ENCODE data around the gene TMEM151B.

TMEM151B gene

GRCh38 chr6:44297063-44298038, 27.1 kb downstream of the TMEM151B start:
- H3K4me3 ChIP-seq (ENCODE audit: low read depth, low read length), result peak overlapping the region; percentile 50
- no peak for DNase-seq (ENCODE audit: low read depth)

- DNase-seq (ENCODE audit: low read depth), result no peak
- H3K4me3 ChIP-seq (ENCODE audit: low read depth, low read length), result peak overlapping the region; percentile 50
Observed at GRCh38 chr6:44298055-44298803, 28.0 kb downstream of the TMEM151B start.

GRCh38 chr6:44298864-44299263, 28.6 kb downstream of the TMEM151B start:
- DNase-seq (ENCODE audit: low read depth), result no peak
- H3K4me3 ChIP-seq (ENCODE audit: low read depth, low read length), result no peak overlapping the region

GRCh38 chr6:44300292-44300823, 30.1 kb downstream of the TMEM151B start:
- no peak overlapping the region for H3K4me3 ChIP-seq (ENCODE audit: low read depth, low read length)
- no peak for DNase-seq (ENCODE audit: low read depth)

GRCh38 chr6:44301106-44301505, 30.9 kb downstream of the TMEM151B start:
- no peak for DNase-seq (ENCODE audit: low read depth)
- H3K4me3 ChIP-seq (ENCODE audit: low read depth, low read length), result no peak overlapping the region

GRCh38 chr6:44301782-44302564, 31.7 kb downstream of the TMEM151B start:
- H3K4me3 ChIP-seq (ENCODE audit: low read depth, low read length), result no peak overlapping the region
- DNase-seq (ENCODE audit: low read depth), result no peak

GRCh38 chr6:44302856-44303255, 32.6 kb downstream of the TMEM151B start:
- no peak overlapping the region for H3K4me3 ChIP-seq (ENCODE audit: low read depth, low read length)
- DNase-seq (ENCODE audit: low read depth), result no peak

- no peak for DNase-seq (ENCODE audit: low read depth)
- no peak overlapping the region for H3K4me3 ChIP-seq (ENCODE audit: low read depth, low read length)
Observed at GRCh38 chr6:44303842-44304241, 33.6 kb downstream of the TMEM151B start.

- no peak overlapping the region for H3K4me3 ChIP-seq (ENCODE audit: low read depth, low read length)
- DNase-seq (ENCODE audit: low read depth), result no peak
Observed at GRCh38 chr6:44304282-44305199, 34.3 kb downstream of the TMEM151B start.

- H3K4me3 ChIP-seq (ENCODE audit: low read depth, low read length), result no peak overlapping the region
- DNase-seq (ENCODE audit: low read depth), result no peak
Observed at GRCh38 chr6:44305200-44305725, 35.0 kb downstream of the TMEM151B start.

- DNase-seq (ENCODE audit: low read depth), result no peak
- H3K4me3 ChIP-seq (ENCODE audit: low read depth, low read length), result no peak overlapping the region
Observed at GRCh38 chr6:44306710-44307109, 36.5 kb downstream of the TMEM151B start.

GRCh38 chr6:44307217-44307616, 37.0 kb downstream of the TMEM151B start:
- no peak for DNase-seq (ENCODE audit: low read depth)
- H3K4me3 ChIP-seq (ENCODE audit: low read depth, low read length), result no peak overlapping the region

- H3K4me3 ChIP-seq (ENCODE audit: low read depth, low read length), result no peak overlapping the region
- peak; percentile 45 for DNase-seq (ENCODE audit: low read depth)
Observed at GRCh38 chr6:44309092-44309491, 38.8 kb downstream of the TMEM151B start.

GRCh38 chr6:44309631-44310030, 39.4 kb downstream of the TMEM151B start:
- no peak overlapping the region for H3K4me3 ChIP-seq (ENCODE audit: low read depth, low read length)
- DNase-seq (ENCODE audit: low read depth), result no peak

GRCh38 chr6:44310241-44310640, 40.0 kb downstream of the TMEM151B start:
- H3K4me3 ChIP-seq (ENCODE audit: low read depth, low read length), result no peak overlapping the region
- no peak for DNase-seq (ENCODE audit: low read depth)

- no peak overlapping the region for H3K4me3 ChIP-seq (ENCODE audit: low read depth, low read length)
Observed at GRCh38 chr6:44311304-44311703, 41.1 kb downstream of the TMEM151B start.

GRCh38 chr6:44311767-44312166, 41.5 kb downstream of the TMEM151B start:
- no peak for DNase-seq (ENCODE audit: low read depth)
- H3K4me3 ChIP-seq (ENCODE audit: low read depth, low read length), result no peak overlapping the region

More at GRCh38 chr6:44311304-44311703, 41.1 kb downstream of the TMEM151B start:
- no peak for DNase-seq (ENCODE audit: low read depth)

Data from skeletal muscle cell (primary cell).